Loucy (cell line): ENCODE results near the gene SNRNP200.

Source experiments
- H2AFZ ChIP-seq: fragments of 200-600 bp; sonication (generic); 2 replicates; pipeline ENCODE4 v1.6.0; 2016; ENCODE audit warnings: antibody characterized with exemption, mild to moderate bottlenecking, low read length, moderate library complexity
- H3F3A ChIP-seq: fragments of 200-600 bp; 2 replicates; pipeline ENCODE4 v1.6.0; 2016; ENCODE audit warnings: antibody characterized with exemption, low read depth, mild to moderate bottlenecking
- H3K27me3 ChIP-seq: fragments of 200-600 bp; sonication (generic); 2 replicates; pipeline ENCODE4 v1.6.1; 2014; ENCODE audit warnings: low read length, mild to moderate bottlenecking; ENCODE audit not compliant: insufficient read depth, poor library complexity, severe bottlenecking
- H3K36me3 ChIP-seq: fragments of 200-600 bp; sonication (generic); 2 replicates; pipeline ENCODE4 v1.6.1; 2016; ENCODE audit warnings: low read length; ENCODE audit not compliant: insufficient read depth
- H3K4me1 ChIP-seq: fragments of 200-600 bp; sonication (generic); 2 replicates; pipeline ENCODE4 v1.5.1; 2014; ENCODE audit warnings: low read length, mild to moderate bottlenecking; ENCODE audit not compliant: insufficient read depth, poor library complexity, severe bottlenecking
- H3K4me2 ChIP-seq: fragments of 200-600 bp; sonication (generic); 2 replicates; pipeline ENCODE4 v1.6.0; 2014; ENCODE audit warnings: antibody characterized with exemption, low read length, low read depth, mild to moderate bottlenecking; ENCODE audit not compliant: poor library complexity, severe bottlenecking
- H3K4me3 ChIP-seq: fragments of 200-600 bp; sonication (generic); 2 replicates; pipeline ENCODE4 v1.5.1; 2014; ENCODE audit warnings: low read length, mild to moderate bottlenecking, mixed read lengths; ENCODE audit not compliant: poor library complexity, severe bottlenecking
- H3K79me2 ChIP-seq: fragments of 200-600 bp; sonication (generic); 2 replicates; pipeline ENCODE4 v1.6.1; 2014; ENCODE audit warnings: low read length; ENCODE audit not compliant: insufficient read depth
- H3K9ac ChIP-seq: fragments of 200-600 bp; sonication (generic); 2 replicates; pipeline ENCODE4 v1.6.0; 2014; ENCODE audit warnings: mild to moderate bottlenecking, low read depth, low read length, moderate library complexity; ENCODE audit not compliant: poor library complexity, severe bottlenecking
- H3K9me2 ChIP-seq: fragments of 200-600 bp; sonication (generic); replicated peaks from 2 replicates; pipeline ENCODE4 v1.6.1; 2016; ENCODE audit warnings: low read depth, low read length, mixed read lengths
- H3K9me3 ChIP-seq: fragments of 200-600 bp; sonication (generic); 2 replicates; pipeline ENCODE4 v1.6.1; 2014; ENCODE audit warnings: mild to moderate bottlenecking, antibody characterized with exemption, low read length, low read depth; ENCODE audit not compliant: insufficient read depth
- H4K20me1 ChIP-seq: fragments of 200-600 bp; sonication (generic); 2 replicates; pipeline ENCODE4 v1.6.0; 2014; ENCODE audit warnings: antibody characterized with exemption, low read length, mild to moderate bottlenecking; ENCODE audit not compliant: insufficient read depth, poor library complexity, severe bottlenecking
- EZH2phosphoT487 ChIP-seq: fragments of 200-600 bp; IDR thresholded peaks from 2 replicates; pipeline ENCODE4 v1.6.1; 2018; ENCODE audit warnings: antibody characterized with exemption, mild to moderate bottlenecking, moderate library complexity, borderline replicate concordance
- TF ChIP-seq, protein P1 (sequence below): fragments of 200-600 bp; sonication (generic); conservative IDR thresholded peaks from 2 replicates; pipeline ENCODE4 v1.5.1; 2014; ENCODE audit warnings: mild to moderate bottlenecking, antibody characterized with exemption, low read length

Gene SNRNP200

DNA sequence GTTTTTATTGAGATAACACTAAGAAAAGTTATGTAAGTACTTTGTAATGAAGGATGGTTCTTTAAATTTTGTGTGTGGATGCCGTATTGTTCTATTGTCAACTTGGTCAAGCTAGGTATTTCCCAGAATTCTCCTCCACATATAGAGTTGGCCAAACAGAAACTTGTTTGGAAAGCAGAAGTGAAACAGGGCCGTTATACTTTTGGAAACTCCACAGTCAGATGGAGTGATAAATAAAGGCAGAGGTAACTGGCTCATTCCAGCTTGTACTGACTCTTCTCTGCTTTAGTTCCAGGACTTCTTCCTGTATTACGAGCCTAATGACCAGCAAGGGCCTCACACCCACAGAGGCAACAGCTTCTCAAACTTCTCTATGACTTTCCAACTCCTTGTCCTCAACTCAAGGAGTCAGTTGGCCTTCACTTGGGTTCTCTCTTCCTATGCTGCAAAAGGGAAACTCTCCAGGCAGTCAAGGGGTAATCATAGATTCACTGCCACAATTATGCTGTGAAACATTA, 80.3 kb downstream of the SNRNP200 start:
- H3K4me2 ChIP-seq = no peak overlapping the region
- no peaks in the 10 kb centered on the region for H3K4me1 ChIP-seq
- H2AFZ ChIP-seq = no peak overlapping the region
- H3F3A ChIP-seq = no peaks in the 10 kb centered on the region
- no peak overlapping the region for H3K9ac ChIP-seq
- H3K9me2 ChIP-seq = no peaks in the 10 kb centered on the region
- no peak overlapping the region for H3K4me3 ChIP-seq
- no peaks in the 10 kb centered on the region for H3K79me2 ChIP-seq
- no peak for TF ChIP-seq EZH2phosphoT487
- TF ChIP-seq, protein P1, sequence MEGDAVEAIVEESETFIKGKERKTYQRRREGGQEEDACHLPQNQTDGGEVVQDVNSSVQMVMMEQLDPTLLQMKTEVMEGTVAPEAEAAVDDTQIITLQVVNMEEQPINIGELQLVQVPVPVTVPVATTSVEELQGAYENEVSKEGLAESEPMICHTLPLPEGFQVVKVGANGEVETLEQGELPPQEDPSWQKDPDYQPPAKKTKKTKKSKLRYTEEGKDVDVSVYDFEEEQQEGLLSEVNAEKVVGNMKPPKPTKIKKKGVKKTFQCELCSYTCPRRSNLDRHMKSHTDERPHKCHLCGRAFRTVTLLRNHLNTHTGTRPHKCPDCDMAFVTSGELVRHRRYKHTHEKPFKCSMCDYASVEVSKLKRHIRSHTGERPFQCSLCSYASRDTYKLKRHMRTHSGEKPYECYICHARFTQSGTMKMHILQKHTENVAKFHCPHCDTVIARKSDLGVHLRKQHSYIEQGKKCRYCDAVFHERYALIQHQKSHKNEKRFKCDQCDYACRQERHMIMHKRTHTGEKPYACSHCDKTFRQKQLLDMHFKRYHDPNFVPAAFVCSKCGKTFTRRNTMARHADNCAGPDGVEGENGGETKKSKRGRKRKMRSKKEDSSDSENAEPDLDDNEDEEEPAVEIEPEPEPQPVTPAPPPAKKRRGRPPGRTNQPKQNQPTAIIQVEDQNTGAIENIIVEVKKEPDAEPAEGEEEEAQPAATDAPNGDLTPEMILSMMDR = no peak
- H3K27me3 ChIP-seq = no peaks in the 10 kb centered on the region
- no peaks in the 10 kb centered on the region for H3K36me3 ChIP-seq
- H3K9me3 ChIP-seq = no peaks in the 10 kb centered on the region
- no peaks in the 10 kb centered on the region for H4K20me1 ChIP-seq
